RKO (cell line): ENCODE results near the gene ISCU.
A peak's percentile ranks its signal among the peaks of the same experiment; 100 is the strongest.
"Not testable (repeated sequence)": the region's sequence is repeated elsewhere in the genome, so short reads cannot be mapped to it uniquely, and the experiment has no call there.

ENCODE experiments used
- DNase-seq: peaks from one replicate; pipeline ENCODE4 v3.0.0-alpha.2; 2016; ENCODE audit warnings: low spot score

ISCU gene

DNA sequence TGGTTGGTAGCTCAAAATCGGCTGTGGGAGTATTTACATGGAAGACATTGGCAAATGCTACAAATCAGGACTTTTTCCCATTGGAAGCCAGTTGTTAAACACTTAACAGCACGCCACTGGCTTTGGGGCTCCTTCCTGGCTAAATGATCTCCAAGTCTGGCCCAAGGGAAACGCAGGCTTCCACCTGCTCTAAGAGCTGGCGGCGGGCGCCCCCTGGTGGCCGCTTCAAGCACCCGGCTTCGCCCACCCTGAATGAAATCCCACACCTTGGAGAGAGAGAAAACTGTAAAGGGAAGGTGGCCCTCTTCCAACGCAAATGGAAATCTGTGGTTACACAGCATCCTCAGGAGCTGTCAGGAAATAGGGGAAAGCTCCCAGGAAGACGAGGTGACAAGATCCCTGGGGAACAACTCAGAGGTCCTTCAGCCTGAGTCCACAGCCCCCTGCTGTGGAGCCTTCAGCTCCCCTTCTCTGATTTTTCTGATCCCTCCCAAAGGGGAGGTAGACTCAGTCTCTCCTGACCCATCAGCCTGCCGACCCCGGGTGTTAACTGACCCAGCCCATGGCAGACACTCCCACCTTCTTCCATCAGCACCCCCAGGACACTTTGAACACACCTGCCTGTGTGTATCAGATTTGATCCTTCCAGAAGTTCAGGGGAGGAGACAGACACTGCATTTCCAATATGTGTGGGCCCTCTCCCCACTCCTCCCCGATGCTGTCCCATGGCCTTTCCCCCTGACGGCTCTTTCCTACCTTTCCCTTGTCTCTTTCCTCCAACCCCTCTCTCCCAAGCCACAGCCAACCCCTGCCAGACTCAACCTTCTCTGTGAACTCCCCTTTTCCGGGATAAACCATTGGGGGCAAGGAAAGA lies 55.9 kb downstream of the ISCU start:
- peak; percentile 81 for DNase-seq

DNA sequence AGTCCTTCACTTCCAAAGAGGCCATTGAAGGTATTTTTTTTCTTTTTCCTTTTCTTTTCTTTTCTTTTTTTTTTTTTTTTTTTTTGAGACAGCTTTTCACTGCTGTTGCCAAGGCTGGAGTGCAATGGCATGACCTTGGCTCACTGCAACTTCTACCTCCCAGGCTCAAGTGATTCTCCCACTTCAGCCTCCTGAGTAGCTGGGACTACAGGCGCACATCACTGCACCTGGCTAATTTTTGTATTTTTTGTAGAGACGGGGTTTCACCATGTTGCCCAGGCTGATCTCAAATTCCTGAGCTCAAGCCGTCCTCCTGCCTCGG lies 56.5 kb downstream of the ISCU start:
- DNase-seq, result not testable (repeated sequence)
